RPMI7951 (cell line): ENCODE measurements around the gene BCL6B. TPM values are rescaled to one million over a fixed set of nuclear protein-coding genes. Genes with fewer than 3 reads are reported as not detected.
"Not testable (repeated sequence)": the region's sequence is repeated elsewhere in the genome, so short reads cannot be mapped to it uniquely, and the experiment has no call there.

ENCODE experiments used
- DNase-seq: peaks from one replicate; pipeline ENCODE4 v3.0.0-alpha.2; 2012; ENCODE audit warnings: low read depth
- total RNA-seq: library from RNA; depleted of rRNA; stranded (reverse); fragments of >200 nt; shearing (Covaris generic); gene quantifications from 2 replicates; pipeline ENCODE4 v1.2.3, GENCODE V29; 2014

The BCL6B gene
- total RNA-seq, 1 experiment from 2014 or later, result not detected

GRCh38 chr17:7027335-7027734 is 4.5 kb downstream of the BCL6B start:
- no peak for DNase-seq

GRCh38 chr17:7029096-7029495 is 6.2 kb downstream of the BCL6B start:
- no peak for DNase-seq

- no peak for DNase-seq
These were observed 6.8 kb downstream of the BCL6B start for GRCh38 chr17:7029659-7030058.

GRCh38 chr17:7034955-7035590 is 12.2 kb downstream of the BCL6B start:
- DNase-seq, result no peak

- DNase-seq, result peak; percentile 92
These were observed 12.9 kb downstream of the BCL6B start, which contains the start of gene SLC16A13 for GRCh38 chr17:7035591-7036368. TSS of gene SLC16A13 (plus strand) at chr17:7036015. CDS start at chr17:7036383, 368 bp downstream.

- no peak for DNase-seq
These were observed 15.4 kb downstream of the BCL6B start for GRCh38 chr17:7038025-7038862.

GRCh38 chr17:7039832-7040231 is 17.0 kb downstream of the BCL6B start:
- no peak for DNase-seq

- no peak for DNase-seq
These were observed 19.0 kb downstream of the BCL6B start for GRCh38 chr17:7041607-7042500.

- no peak for DNase-seq
These were observed 19.8 kb downstream of the BCL6B start for GRCh38 chr17:7042501-7043181.

- no peak for DNase-seq
These were observed 20.3 kb downstream of the BCL6B start for GRCh38 chr17:7043182-7043496.

- no peak for DNase-seq
These were observed 20.8 kb downstream of the BCL6B start, which contains the start of gene SLC16A11 for GRCh38 chr17:7043497-7044198. TSS of gene SLC16A11 (minus strand) at chr17:7044092. CDS start at chr17:7043513, 579 bp downstream.

- peak; percentile 64 for DNase-seq
These were observed 22.8 kb downstream of the BCL6B start for GRCh38 chr17:7045492-7046126.

- DNase-seq, result no peak
These were observed 23.4 kb downstream of the BCL6B start for GRCh38 chr17:7046127-7046724.

- not testable (repeated sequence) for DNase-seq
These were observed 24.0 kb downstream of the BCL6B start for GRCh38 chr17:7046725-7047397.

GRCh38 chr17:7047566-7047965 is 24.7 kb downstream of the BCL6B start:
- no peak for DNase-seq

GRCh38 chr17:7048968-7049367 is 26.1 kb downstream of the BCL6B start:
- DNase-seq, result peak; percentile 73

- not testable (repeated sequence) for DNase-seq
These were observed 27.7 kb downstream of the BCL6B start for GRCh38 chr17:7050583-7050982.

- peak; percentile 57 for DNase-seq
These were observed 33.5 kb downstream of the BCL6B start for GRCh38 chr17:7056386-7056785.
